Transverse colon (tissue), 4 donors: ENCODE data around the gene ERI2.

Experiments
- CTCF ChIP-seq, 5 experiments: fragments of 200-600 bp in 3 of 5; fragments of 450-650 bp in 2 of 5; sonication (generic) in 3 of 5; IDR thresholded peaks; 1 replicate in 2 of 5; 2 replicates in 3 of 5; pipeline ENCODE4 v1.5.1; 2016 to 2017; ENCODE audit warnings: antibody characterized with exemption in 5 of 5, inconsistent platforms in 3 of 5, mild to moderate bottlenecking in 2 of 5, moderate library complexity in 1 of 5
- POLR2A ChIP-seq: fragments of 450-650 bp; IDR thresholded peaks from one replicate; pipeline ENCODE4 v1.6.1; 2016; ENCODE audit warnings: antibody characterized with exemption, mild to moderate bottlenecking, moderate library complexity
- POLR2AphosphoS5 ChIP-seq, 3 donors: sonication (generic); formaldehyde crosslinking; IDR thresholded peaks; one replicate each; pipeline ENCODE4 v1.6.1; 2016; ENCODE audit warnings: antibody characterized with exemption in 3 of 3

GRCh38 chr16:20821682-20822081 lies 15.4 kb upstream of the ERI2 start:
- TF ChIP-seq CTCF (IDR thresholded peaks at IDR 0.05) (no peak), POLR2A (no peak), POLR2AphosphoS5 (IDR thresholded peaks at IDR 0.05) (no peak)
